Dedifferentiated amniotic fluid mesenchymal stem cell (primary cell): ENCODE measurements around the gene MAPKAPK2.

Source experiments
- DNase-seq: peaks from one replicate; pipeline ENCODE4 v3.0.0-alpha.2; 2016; ENCODE audit errors: extremely low spot score

Gene MAPKAPK2

DNA sequence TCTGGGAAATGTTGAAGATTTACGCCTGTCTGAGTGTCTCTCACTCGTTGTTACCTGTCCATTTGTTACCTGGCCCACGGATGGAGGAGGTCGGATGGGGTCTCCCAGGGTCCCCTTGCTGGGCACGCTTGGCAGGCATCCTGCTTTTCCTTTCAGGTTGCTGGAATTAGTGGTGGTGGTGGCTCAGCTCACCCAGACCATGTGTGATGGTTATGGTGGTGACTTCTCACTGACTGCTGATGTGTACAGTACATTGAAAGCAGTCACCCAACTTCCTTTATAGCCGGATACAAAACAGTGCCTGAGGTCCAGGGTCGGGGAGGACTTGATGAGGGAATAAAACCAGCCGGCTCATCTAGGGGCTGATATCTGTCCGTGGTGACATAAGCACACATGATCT is 19.5 kb downstream of the MAPKAPK2 start:
- no peak for DNase-seq

DNA sequence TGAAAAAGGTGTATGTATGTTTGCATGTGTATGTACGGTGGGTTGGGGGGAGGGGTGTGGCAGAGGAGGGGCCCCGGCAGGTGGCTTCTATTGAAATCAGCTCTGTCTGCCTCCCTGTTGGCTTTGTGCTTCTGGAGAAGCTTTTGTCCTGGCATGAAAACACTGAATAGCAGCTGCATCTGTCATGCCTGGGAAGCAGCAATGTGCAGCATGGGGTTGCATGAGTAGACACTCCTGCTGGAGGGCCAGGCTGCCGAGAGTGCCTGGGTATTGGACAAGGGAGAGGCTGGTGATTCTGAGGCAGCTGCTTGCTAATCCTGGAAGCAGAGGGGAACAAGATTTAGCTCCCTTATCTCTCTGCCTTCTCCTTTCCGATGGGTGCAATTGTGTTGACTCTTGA is 20.5 kb downstream of the MAPKAPK2 start:
- peak; percentile 51 for DNase-seq

DNA sequence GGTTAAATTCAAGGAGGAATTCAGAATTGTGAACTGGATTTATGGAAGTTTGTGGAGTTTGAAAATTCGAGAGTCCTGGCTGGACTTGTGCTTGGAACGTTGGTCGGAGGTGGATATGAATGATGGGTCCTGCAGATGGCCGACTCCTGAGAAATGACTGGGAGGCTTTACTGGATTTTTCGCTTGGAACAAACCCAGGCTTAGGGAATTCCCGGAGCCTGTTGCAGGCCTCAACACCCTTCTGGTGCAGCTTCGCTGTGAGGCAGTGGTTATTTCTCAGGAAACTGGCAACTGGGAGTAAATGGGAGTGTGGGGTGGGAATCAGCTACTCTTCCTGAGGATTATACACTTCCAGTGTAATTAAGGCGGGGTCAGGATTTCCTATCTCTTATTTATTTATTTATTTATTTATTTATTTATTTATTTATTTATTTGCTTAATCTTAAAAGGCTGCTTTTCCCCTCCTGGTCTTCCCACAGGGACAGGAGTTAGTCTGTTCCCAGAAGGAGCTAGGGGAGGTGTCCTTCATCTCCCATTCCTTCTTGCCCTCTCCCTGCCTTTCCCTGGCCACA is 21.1 kb downstream of the MAPKAPK2 start:
- DNase-seq = no peak

DNA sequence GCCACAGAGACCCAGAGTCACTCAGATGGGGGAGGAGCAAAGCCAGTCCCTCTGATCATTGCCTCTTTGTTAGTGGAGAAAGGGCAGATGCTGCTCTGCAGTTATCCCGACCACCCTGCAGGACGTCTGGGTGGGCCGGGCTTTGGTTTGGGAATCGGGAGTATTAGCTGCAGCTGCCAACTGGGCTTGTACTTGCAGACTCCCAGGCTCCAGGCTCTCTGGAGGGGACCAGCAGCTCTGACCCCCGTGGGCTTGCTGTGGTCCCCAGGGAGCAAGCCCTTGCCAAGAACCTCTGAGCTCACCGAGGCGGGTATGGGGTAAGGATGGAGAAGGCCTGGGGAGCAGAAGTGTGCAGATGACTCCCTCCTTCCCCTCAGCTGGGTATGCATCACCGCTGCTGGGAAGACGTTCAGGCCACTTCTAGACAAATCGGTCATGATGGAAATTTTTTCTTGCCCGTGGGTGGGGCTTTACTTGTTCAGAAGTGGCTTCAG is 21.6 kb downstream of the MAPKAPK2 start:
- no peak for DNase-seq

DNA sequence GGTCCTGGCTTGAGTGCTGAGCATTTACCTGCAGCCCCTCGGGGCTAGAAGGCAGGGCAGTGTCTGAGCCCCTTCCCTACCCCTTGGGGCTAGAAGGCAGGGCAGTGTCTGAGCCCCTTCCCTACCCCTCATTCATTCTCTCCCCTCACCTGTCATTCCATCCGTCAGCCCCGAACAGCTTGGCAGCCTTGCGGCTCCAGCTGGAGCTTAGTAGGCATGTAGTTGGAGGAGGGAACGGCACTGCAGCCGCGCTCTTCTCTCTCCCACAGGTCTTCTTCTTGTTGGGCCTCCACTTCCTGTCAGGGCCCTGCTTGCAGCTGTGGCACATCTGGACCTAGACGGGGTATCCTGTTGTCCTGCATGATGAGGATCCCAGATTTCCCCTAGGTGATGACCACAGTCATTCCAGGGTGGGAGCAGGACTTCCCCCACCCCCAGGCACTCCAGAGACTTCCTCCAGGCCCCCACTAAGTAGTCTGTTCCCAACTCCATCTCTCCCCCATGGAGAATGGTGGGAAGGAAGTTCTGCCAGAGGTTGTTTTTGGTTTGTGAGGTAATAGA is 22.2 kb downstream of the MAPKAPK2 start:
- no peak for DNase-seq

DNA sequence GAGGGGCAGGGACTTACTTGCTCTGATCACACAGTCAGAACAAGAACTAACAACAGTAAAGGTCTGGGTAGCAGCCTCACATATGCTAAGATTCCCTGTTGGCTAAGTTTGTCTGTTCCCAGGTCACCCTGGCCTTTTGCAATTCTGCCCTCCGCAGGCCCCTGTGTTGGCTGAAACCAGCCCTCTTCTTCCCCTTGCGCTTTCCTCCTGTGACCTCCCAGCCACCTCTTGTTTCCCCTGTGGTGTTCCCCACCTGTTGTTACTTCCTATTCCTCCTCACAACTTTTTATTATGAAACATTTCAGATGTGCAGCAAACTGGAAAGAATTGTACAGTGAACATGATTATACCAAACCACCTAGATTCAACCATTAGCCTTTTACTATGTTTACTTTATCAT is 23.4 kb downstream of the MAPKAPK2 start:
- DNase-seq = no peak

DNA sequence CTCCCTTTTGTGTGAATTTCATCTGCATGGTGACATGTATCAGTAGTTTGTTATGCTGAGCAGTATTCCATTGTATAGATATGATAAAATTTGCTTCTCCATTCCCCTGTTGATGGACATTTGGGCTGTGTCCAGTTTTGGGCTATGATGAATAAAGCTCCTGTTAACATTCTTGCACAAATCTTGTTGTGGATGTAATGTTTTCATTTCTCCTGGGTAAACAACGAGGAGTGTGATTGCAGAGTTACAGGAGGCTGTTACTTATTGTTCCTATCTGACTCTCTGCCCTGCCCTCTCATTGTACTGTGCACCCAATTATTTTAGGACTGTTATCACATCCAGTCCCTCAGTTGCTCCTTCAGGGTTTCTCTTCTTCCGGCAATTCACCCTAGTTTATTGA is 24.2 kb downstream of the MAPKAPK2 start:
- no peak for DNase-seq

DNA sequence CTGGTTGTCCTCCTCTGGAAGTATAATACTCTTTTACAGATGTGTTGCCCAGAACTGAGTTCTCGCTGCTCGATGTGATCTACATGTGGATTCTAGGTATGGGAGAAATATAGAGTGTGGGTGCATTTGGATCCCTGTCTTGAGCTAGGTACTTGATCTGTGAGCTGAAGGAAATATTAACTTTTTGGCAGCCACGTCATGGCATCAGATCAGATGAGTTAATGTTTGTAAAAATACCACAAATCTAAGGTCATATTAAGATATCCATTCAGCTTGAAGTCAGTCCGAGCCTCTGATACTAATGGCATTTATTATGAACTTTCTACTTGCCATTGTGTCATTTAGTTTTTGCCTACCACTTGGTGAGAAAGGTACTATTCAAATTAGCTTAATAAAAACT is 24.6 kb downstream of the MAPKAPK2 start:
- DNase-seq = no peak

DNA sequence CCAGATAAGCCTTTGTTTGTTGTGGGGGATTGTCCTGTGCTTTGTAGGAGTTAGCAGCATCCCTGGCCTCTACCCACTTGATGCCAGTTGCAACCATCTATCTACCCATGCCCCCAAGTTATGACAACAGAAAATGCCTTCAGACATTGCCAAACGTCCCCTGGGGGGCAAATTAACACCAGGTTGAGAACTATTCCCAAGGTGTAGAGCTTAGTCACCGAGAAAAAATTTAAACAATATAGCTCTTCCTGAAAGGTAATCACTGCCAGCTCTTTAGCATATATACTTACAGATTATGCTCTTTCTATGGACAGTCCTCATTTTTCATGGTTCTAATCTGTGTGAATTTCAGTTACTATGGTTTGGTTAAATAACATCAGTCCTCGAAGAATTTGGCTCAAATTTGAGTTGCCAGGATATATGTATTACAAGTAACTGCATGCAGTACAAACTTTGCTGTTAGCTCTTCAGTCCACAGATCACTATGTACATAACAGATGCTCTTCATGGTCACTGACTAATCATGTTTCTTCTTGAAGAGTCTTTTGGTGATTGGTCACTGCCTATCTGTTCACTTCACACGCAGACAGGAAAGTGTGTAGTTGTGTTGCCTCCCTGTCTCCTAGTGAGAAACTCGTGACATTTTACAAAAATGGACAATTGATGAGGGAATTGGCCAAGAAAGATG is 25.2 kb downstream of the MAPKAPK2 start:
- DNase-seq = no peak

DNA sequence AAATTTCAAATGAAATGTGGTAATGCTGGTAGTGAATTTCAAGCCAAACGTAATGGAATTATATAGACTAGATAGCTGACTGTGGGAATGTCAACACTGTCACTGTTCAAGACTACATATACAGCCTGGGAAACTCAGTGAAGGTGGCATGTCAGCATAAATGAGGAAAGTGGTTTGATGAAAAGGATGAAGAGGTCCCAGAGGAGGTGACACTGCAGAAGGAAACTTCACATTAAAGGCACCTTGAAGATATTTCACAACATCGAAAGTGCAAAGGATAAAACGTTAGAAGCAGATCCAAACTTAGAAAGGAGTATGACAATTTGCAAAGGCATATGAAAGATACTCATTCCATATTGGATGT is 25.7 kb downstream of the MAPKAPK2 start:
- DNase-seq = no peak

DNA sequence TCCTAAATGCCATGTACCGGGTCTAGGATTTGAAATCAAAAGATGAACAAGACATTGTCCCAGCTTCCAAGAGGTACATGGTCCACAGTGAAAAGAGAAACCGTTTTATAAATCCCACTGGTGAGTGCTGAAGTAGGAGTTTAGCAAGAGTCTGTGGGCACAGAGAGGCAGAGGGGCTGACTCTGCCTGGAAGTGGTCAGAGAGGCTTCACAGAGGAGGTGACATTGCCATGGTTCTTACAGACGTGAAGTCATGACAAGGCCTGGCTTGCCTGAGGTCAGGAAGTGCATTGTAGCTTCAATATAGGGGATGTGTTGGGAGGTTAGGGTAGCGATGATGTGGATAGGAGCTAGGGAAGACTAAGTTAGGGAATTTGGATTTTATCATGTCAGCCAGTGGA is 28.4 kb downstream of the MAPKAPK2 start:
- DNase-seq = no peak

DNA sequence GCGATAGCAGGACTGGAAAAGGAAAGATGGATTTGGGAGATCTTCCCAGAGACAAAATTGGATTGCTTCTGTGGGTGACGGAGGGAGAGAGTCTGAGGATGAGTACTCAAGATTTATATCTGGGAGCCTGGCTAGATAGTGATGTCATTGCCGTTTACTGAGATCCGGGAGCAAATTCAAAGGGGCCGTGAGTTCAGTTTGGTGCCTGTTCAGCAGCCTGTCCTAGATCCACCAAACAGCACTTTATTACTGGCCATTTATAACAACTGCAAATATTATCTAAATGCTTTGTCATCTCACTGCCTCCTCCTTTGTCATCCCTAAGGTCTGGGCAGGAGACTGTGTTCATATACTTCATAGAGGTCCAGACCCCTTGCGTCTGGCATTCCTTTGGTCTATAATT is 29.2 kb downstream of the MAPKAPK2 start:
- DNase-seq = no peak

DNA sequence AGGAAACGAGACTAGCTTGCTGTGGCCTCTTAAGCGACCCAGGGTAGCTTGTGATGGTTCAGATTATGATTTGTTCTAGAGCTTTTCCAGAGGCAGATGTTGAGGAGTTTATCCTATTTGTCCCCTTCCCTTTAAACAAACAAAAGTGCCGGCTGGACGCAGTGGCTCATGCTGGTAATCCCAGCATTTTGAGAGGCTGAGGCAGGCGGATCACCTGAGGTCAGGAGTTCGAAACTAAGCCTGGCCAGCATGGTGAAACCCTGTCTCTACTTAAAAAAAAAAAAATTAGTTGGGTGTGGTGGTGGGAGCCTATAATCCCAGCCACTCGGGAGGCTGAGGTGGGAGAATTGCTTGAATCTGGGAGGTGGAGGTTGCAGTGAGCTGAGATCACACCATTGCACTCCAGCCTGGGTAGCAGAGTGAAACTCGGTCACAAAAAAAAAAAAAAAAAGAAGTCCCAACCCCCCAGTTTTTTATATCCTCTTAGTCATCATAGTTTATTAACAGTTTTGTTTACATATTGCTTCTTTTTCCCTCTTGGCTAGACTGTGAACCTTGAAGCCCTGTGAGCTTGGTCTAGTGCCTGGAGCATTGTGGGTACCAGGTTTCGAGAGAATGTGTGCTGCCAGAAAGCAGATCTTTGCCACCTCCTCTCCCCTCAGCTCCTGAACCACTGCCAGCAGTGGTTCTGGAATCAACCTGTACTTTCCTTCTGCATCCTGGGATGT is 29.8 kb downstream of the MAPKAPK2 start:
- no peak for DNase-seq

DNA sequence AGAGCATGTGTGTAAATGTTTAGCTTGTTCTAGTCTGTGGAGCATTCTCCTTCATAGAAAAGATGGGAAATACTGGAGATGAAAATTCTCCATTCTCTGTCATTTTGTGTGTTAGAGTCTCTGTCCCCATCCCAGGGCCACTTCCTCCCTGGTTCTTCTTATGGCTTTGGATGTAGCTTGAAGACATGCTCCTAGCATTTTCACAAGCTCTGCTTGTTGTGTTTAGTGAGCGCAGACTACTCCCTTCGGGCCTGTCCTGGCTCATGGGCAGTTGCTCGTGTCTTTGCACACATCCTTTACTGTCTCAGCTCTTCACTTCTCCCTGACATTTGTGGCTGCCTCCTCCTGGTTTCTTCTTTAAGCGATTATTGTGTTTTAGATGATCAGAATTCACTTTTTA is 30.4 kb downstream of the MAPKAPK2 start:
- no peak for DNase-seq

DNA sequence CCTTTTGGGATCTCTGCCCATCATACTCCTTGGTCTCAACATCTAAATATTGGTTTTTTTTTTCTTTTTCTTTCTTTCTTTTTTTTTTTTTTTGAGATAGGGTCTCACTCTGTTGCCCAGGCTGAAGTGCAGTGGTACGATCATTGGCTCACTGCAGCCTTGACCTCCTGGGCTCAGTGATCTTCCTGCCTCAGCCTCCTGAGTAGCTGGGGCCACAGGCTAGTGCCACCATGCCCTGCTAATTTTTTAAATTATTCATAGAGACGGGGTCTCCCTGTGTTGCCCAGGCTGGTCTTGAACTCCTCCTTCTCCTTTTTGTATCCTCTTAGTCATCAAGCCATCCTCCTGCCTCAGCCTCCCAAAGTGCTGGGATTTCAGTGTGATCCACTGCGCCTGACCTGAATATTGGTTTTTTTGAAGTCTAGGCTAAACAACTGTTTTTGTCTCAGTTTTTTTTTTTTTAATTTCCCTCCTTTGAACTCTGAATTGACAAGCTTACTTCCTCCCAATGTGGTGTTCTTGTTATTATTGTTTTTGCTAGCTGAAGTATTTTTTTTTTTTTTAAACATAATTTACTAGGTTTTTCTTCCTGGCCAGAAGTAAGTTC is 30.9 kb downstream of the MAPKAPK2 start:
- DNase-seq = no peak

DNA sequence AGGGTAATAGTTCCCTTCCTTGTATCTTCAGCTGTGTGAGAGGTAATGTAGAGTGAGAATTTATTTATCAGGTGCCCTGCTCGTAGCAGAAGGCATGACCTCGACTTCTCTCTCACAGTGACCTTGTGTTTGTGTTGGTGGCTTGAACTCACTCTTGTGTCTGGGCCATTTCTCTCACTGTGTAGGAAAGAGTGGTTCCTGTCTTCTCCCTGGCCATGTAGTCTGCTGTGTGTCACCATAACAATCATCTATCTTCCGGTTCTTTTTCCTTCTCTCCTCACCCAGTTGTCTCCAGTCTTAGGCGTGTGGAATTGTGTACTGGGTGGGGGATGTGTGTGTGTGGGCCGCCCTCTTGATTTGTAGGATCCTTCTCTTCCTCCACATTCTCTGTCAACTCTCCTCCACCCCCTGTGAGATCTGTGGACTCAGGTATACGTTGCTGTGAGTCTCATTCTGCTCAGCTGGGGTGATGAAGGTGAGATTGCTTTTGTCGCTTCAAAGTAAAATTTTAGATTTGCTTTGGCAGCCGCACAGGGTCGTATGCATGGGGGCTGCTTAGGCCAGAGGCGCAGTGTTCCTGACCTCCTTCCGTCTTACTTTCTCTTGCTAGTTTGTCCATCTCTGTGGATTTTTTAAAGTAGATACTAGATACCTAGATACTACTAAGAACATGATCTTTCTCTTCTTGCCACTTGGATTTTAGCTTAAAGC is 31.6 kb downstream of the MAPKAPK2 start:
- no peak for DNase-seq

DNA sequence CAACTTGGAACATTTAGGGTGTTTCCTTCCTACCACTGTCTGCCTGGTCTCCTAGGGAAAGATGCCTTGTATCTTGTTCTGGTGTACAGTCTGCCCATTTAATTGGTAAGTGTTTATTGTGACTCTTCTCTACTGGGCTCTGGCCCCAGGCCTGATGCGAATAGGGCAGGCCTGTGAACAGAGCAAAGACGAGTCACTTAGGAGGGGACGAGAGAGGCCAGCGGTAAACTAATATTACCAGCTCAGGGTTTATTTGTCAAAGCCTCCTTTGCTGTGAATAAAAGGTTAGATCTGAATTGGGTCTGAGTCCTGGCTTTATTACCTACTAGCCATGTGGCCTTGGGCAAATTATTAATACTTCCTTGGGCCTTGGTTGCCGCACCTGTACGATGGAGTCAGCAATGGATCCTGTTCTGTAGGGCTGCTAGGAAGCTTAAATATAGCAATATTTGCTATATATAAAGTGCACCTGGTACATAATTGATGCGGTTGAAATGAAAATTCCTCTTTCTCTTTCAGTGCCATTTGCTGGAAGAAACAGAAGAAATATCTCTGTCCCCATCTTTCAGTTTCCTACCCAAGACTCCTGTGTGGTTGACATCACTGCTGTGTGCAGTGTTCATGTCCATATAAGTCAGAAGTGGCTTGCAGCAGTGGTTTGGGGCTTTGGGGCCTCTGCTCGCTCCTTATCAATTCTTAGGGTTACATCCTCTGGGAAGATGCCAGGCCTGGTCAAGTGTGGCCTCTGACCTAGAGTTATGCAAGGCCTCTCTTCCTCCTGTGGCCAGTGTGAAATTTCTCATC is 32.4 kb downstream of the MAPKAPK2 start:
- no peak for DNase-seq

DNA sequence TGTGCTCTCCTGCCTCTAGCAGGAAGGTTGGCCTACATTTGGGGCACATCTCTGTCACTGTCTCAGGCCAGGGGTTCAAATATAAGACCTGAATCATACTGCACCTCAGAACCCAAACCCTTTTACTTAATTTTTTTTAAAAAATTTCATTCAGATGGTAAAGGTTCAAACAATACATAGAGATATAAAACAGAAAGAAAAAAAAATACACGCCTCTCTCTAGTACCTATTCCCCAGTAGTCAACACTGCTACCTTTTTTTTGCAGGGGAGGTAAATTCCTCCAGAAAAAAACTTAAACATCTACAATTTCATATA is 32.9 kb downstream of the MAPKAPK2 start:
- no peak for DNase-seq

DNA sequence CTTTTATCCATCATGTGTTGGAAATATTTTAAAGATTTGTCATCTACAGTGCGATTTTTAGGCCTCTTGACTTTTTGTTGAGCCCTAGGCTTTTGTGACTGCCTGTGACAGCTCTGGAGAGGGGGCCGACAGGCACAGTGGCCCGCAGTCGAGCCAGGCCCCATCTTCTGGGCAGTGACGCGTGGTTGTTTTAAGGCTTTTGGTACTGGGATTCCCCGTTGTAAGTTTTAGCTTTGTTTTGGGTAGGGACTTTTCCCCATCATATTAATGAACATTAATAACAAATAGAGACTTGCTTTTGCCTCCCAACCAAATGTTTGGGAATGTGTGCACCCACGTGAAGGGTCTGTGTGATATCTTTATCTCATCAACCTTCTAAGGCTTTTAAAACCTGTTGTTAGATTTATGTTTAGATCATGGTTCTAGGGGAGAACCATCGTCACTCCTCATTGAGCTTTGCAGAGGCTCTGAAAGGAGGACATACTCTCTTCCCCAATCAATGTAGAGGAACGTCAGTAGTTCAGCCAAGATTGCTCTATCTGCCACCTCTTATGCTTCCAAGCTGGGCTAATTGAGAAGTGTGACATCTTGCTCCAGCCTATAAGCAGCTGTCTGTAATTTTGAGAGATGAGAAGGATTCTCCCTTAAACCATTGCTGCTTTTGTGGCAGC is 34.6 kb downstream of the MAPKAPK2 start:
- no peak for DNase-seq

DNA sequence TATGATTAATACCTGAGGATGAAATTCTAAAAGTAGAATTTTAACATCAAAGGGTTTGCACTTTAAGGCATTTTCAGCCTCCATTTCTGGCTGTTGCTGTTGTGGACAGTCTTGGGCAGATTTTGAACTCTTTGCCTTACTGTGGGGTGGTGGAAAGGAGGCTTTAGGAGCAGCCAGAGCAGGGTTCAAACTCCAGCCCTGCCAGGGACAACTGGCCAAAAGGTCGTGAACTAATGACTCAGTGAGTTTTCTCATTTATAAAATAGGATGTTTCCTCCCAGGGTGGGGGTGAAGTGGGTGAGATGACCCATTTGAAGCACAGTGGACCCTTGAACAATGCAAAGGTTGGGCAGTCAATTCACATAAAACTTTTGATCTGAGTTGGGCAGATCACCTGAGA is 36.7 kb downstream of the MAPKAPK2 start:
- no peak for DNase-seq
